A549 (cell line): ENCODE data around the gene CNKSR1. TPM values are rescaled to one million over a fixed set of nuclear protein-coding genes. Genes with fewer than 3 reads are reported as not detected.

Experiments used
- ATAC-seq, 2 experiments: fragments of 200-7000 bp in 1 of 2; fragments of >200 bp in 1 of 2; cut with Nextera tagmentation in 1 of 2; cut with Tn5 transposase in 1 of 2; 3 replicates each; pipeline versions ENCODE4 v1.8.0 to v1.9.1; 2018 to 2020; ENCODE audit warnings: mild to moderate bottlenecking in 1 of 2, moderate library complexity in 1 of 2
- CTCF ChIA-PET: fragments of 300-600 bp; sonication (Branson Sonifier 250); formaldehyde crosslinking; extraction: SDS; loops from one replicate; lab custom pipeline; 2021; ENCODE audit warnings: antibody characterized with exemption, inconsistent platforms; lab: Yijun Ruan, JAX
- POLR2A ChIA-PET: fragments of 350-600 bp; formaldehyde crosslinking; extraction: SDS; loops from one replicate; lab custom pipeline; 2021; ENCODE audit warnings: antibody characterized with exemption, inconsistent platforms; lab: Yijun Ruan, JAX
- DNase-seq, 2 experiments: peaks; one replicate each; pipeline versions ENCODE4 v3.0.0 to v3.0.0-alpha.2; 2011 to 2016; ENCODE audit warnings: low read depth in 1 of 2, low spot score in 1 of 2
- FAIRE-seq: peaks from 2 replicates; lab custom pipeline; 2011; peaks lifted over from hg19 to GRCh38; lab: Jason Lieb, UNC
- H3K27ac ChIP-seq, 2 experiments: fragments of >200 bp; sonication (Bioruptor Twin); formaldehyde crosslinking; 3 replicates each; pipeline ENCODE4 v1.5.1; 2016 to 2017
- H3K4me1 ChIP-seq: fragments of >200 bp; sonication (Bioruptor Twin); formaldehyde crosslinking; 3 replicates; pipeline ENCODE4 v1.6.1; 2016
- H3K4me2 ChIP-seq: fragments of >200 bp; sonication (Bioruptor Twin); formaldehyde crosslinking; 3 replicates; pipeline ENCODE4 v1.6.1; 2016
- H3K4me3 ChIP-seq: fragments of >200 bp; sonication (Bioruptor Twin); formaldehyde crosslinking; 3 replicates; pipeline ENCODE4 v1.5.1; 2016
- H3K9me3 ChIP-seq: fragments of >200 bp; sonication (Bioruptor Twin); formaldehyde crosslinking; 3 replicates; pipeline ENCODE4 v1.6.1; 2016
- ATOH8 ChIP-seq: fragments of 250-450 bp; sonication (Bioruptor Pico); IDR thresholded peaks from 2 replicates; pipeline ENCODE4 v1.5.0; 2020; ENCODE audit warnings: low read depth, mild to moderate bottlenecking, moderate library complexity
- CBX8 ChIP-seq: fragments of 200-600 bp; sonication (generic); IDR thresholded peaks from 2 replicates; pipeline ENCODE4 v1.6.1; 2016
- CEBPB ChIP-seq, 2 experiments: fragments of >200 bp in 1 of 2; sonication (Bioruptor Twin) in 1 of 2; formaldehyde crosslinking in 1 of 2; IDR thresholded peaks; 2 replicates each; pipeline ENCODE4 v1.6.1; 2012 to 2016
- CHD2 ChIP-seq: fragments of 150-350 bp; IDR thresholded peaks from 2 replicates; pipeline ENCODE4 v1.6.1; 2014; ENCODE audit warnings: low read length; ENCODE audit not compliant: partially characterized antibody
- EHMT2 ChIP-seq: fragments of 200-600 bp; sonication (generic); IDR thresholded peaks from 2 replicates; pipeline ENCODE4 v1.6.1; 2016; ENCODE audit warnings: antibody characterized with exemption, low read depth, mild to moderate bottlenecking, moderate library complexity
- ELK1 ChIP-seq: fragments of 150-350 bp; IDR thresholded peaks from 2 replicates; pipeline ENCODE4 v1.6.1; 2014; ENCODE audit warnings: low read depth, mild to moderate bottlenecking, low read length
- EP300 ChIP-seq, 2 experiments: fragments of >200 bp; sonication (Bioruptor Twin); formaldehyde crosslinking; IDR thresholded peaks; 2 replicates in 1 of 2; 3 replicates in 1 of 2; pipeline ENCODE4 v1.6.1; 2016 to 2017
- FOSL2 ChIP-seq, 2 experiments: fragments of 450-650 bp in 1 of 2; fragments of >200 bp in 1 of 2; sonication (Bioruptor Twin) in 1 of 2; formaldehyde crosslinking; IDR thresholded peaks; 2 replicates each; pipeline versions ENCODE4 v1.5.0 to v1.6.1; 2016 to 2020; ENCODE audit warnings: mild to moderate bottlenecking in 1 of 2, moderate library complexity in 1 of 2
- HDAC2 ChIP-seq: fragments of 200-600 bp; sonication (generic); IDR thresholded peaks from 2 replicates; pipeline ENCODE4 v1.6.1; 2016
- HEYL ChIP-seq: fragments of 250-450 bp; sonication (Bioruptor Pico); IDR thresholded peaks from 2 replicates; pipeline ENCODE4 v1.8.0; 2021; ENCODE audit warnings: mild to moderate bottlenecking, moderate library complexity
- HOXB5 ChIP-seq: fragments of 250-450 bp; sonication (Bioruptor Pico); IDR thresholded peaks from 2 replicates; pipeline ENCODE4 v1.5.0; 2020; ENCODE audit warnings: mild to moderate bottlenecking, moderate library complexity
- JUNB ChIP-seq: fragments of >200 bp; sonication (Bioruptor Twin); formaldehyde crosslinking; IDR thresholded peaks from 2 replicates; pipeline ENCODE4 v1.6.1; 2016
- KDM1A ChIP-seq: fragments of 200-600 bp; sonication (generic); IDR thresholded peaks from 2 replicates; pipeline ENCODE4 v1.6.1; 2016; ENCODE audit warnings: low read depth, mild to moderate bottlenecking
- KDM5A ChIP-seq: fragments of 200-600 bp; sonication (generic); IDR thresholded peaks from 2 replicates; pipeline ENCODE4 v1.6.1; 2016; ENCODE audit warnings: antibody characterized with exemption, mild to moderate bottlenecking
- MAFK ChIP-seq: fragments of 450-650 bp; IDR thresholded peaks from 2 replicates; pipeline ENCODE4 v1.6.1; 2014; ENCODE audit not compliant: partially characterized antibody
- MAX ChIP-seq: IDR thresholded peaks from 2 replicates; pipeline ENCODE4 v1.6.1; 2012
- NPAS2 ChIP-seq: fragments of 250-450 bp; sonication (Bioruptor Pico); IDR thresholded peaks from 2 replicates; pipeline ENCODE4 v1.8.0; 2022; ENCODE audit warnings: mild to moderate bottlenecking, moderate library complexity, borderline replicate concordance
- PBX3 ChIP-seq: IDR thresholded peaks from 2 replicates; pipeline ENCODE4 v1.6.1; 2012
- PHF8 ChIP-seq: fragments of 200-600 bp; sonication (generic); IDR thresholded peaks from 2 replicates; pipeline ENCODE4 v1.6.1; 2016; ENCODE audit warnings: low read depth, mild to moderate bottlenecking, antibody characterized with exemption, moderate library complexity, borderline replicate concordance
- RCOR1 ChIP-seq: fragments of 150-350 bp; IDR thresholded peaks from 2 replicates; pipeline ENCODE4 v1.6.1; 2014; ENCODE audit warnings: antibody characterized with exemption, low read length, low read depth
- REST ChIP-seq: fragments of 200-600 bp; sonication (generic); IDR thresholded peaks from 2 replicates; pipeline ENCODE4 v1.6.1; 2016; ENCODE audit warnings: antibody characterized with exemption, mild to moderate bottlenecking, moderate library complexity
- SMC3 ChIP-seq: fragments of >200 bp; sonication (Bioruptor Twin); formaldehyde crosslinking; IDR thresholded peaks from 3 replicates; pipeline ENCODE4 v1.6.1; 2018; ENCODE audit warnings: inconsistent platforms
- TP53 ChIP-seq: fragments of 250-450 bp; sonication (Bioruptor Pico); IDR thresholded peaks from 2 replicates; pipeline ENCODE4 v1.5.0; 2021; ENCODE audit warnings: mild to moderate bottlenecking, moderate library complexity
- WGBS: methylation state at CpG from one replicate; pipeline ENCODE4 v1.1.6; 2017; ENCODE audit errors: missing lambda C conversion rate; 5-methylcytosine and 5-hydroxymethylcytosine counted together
- polyA plus RNA-seq, 4 experiments: library from polyadenylated mRNA; depleted of rRNA in 3 of 4; stranded (reverse); fragments of >200 nt; fragmentation: RNase III in 1 of 4; extraction: RNeasy Plus Mini Kit Qiagen cat#74134 plus additional on column Dnase treatment in 1 of 4; gene quantifications; 2 replicates in 3 of 4; 3 replicates in 1 of 4; pipeline ENCODE4 v1.2.3, GENCODE V29; 2011 to 2017
- TF ChIP-seq, protein P1 (sequence below): fragments of >200 bp; sonication (Bioruptor Twin); formaldehyde crosslinking; IDR thresholded peaks from 2 replicates; pipeline ENCODE4 v1.6.1; 2016
- TF ChIP-seq, protein P2 (sequence below): fragments of >200 bp; sonication (Bioruptor Twin); formaldehyde crosslinking; IDR thresholded peaks from 3 replicates; pipeline ENCODE4 v1.6.1; 2016

Gene CNKSR1
- polyA plus RNA-seq, 2 of the 4 experiments (the other 2 are of a cell fraction), result 0.17 to 0.32 TPM

DNA sequence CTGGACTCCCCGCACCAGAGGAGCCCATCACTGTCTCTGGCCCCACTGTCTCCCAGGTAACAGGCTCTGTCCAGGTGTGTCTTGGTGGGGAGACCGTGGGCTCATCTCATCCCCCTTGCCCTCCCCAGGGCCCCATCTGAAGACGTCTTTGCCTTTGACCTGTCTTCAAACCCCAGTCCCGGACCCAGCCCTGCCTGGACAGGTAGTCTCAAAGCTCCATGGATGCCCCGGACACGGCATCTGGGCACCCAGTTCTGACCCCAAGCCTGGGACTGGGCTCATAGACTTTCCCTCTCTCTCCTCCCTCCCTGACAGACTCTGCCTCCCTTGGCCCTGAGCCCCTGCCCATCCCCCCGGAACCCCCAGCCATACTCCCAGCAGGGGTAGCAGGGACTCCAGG is 6.8 kb downstream of the CNKSR1 start:
- no peaks in the 10 kb centered on the region for H3K9me3 ChIP-seq
- no peaks in the 10 kb centered on the region for H3K4me1 ChIP-seq
- FAIRE-seq (no peak), DNase-seq (no peak), ATAC-seq (no peak)
- TF ChIP-seq EP300 (IDR thresholded peaks at IDR 0.05), result no peak
- TF ChIP-seq MAX, result no peak
- TF ChIP-seq KDM5A, result no peak
- TF ChIP-seq, protein P1, sequence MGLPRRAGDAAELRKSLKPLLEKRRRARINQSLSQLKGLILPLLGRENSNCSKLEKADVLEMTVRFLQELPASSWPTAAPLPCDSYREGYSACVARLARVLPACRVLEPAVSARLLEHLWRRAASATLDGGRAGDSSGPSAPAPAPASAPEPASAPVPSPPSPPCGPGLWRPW, result no peak
- no peak for TF ChIP-seq MAFK
- TF ChIP-seq TP53 (CRISPR knock-in tag), result no peak
- TF ChIP-seq HOXB5 (CRISPR knock-in tag), result no peak
- TF ChIP-seq HDAC2, result no peak
- no peak for TF ChIP-seq ATOH8 (CRISPR knock-in tag)
- no peak for TF ChIP-seq PBX3
- TF ChIP-seq, protein P2, sequence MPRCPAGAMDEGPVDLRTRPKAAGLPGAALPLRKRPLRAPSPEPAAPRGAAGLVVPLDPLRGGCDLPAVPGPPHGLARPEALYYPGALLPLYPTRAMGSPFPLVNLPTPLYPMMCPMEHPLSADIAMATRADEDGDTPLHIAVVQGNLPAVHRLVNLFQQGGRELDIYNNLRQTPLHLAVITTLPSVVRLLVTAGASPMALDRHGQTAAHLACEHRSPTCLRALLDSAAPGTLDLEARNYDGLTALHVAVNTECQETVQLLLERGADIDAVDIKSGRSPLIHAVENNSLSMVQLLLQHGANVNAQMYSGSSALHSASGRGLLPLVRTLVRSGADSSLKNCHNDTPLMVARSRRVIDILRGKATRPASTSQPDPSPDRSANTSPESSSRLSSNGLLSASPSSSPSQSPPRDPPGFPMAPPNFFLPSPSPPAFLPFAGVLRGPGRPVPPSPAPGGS, result no peak
- no peak for TF ChIP-seq SMC3
- no peak for TF ChIP-seq CBX8
- no peak for TF ChIP-seq CHD2
- TF ChIP-seq KDM1A, result no peak
- ChIA-PET POLR2A (no interaction called here), CTCF (no interaction called here)
- no peak overlapping the region for H3K4me2 ChIP-seq
- H3K27ac ChIP-seq, result no peak overlapping the region
- WGBS, result 93% methylated on average over 3 of the region's 7 CpGs
- H3K4me3 ChIP-seq, result no peak overlapping the region

GRCh38 chr1:26184883-26185282 is 7.6 kb downstream of the CNKSR1 start:
- no peak overlapping the region for H3K27ac ChIP-seq
- no peak overlapping the region for H3K4me2 ChIP-seq
- no peaks in the 10 kb centered on the region for H3K4me1 ChIP-seq
- ATAC-seq, result no peak
- FAIRE-seq, result no peak
- no peaks in the 10 kb centered on the region for H3K9me3 ChIP-seq
- TF ChIP-seq PHF8, result no peak
- no peak for TF ChIP-seq EP300 (IDR thresholded peaks at IDR 0.05)
- TF ChIP-seq SMC3, result no peak
- no peak for TF ChIP-seq FOSL2 (IDR thresholded peaks at IDR 0.05)
- no peak for TF ChIP-seq FOSL2 (CRISPR knock-in tag; IDR thresholded peaks at IDR 0.05)
- TF ChIP-seq EHMT2, result no peak
- TF ChIP-seq NPAS2 (CRISPR knock-in tag), result no peak
- no peak for TF ChIP-seq KDM5A
- ChIA-PET POLR2A (no interaction called here), CTCF (interaction anchor here (0.5 kb wide), 1 partner anchor 51 kb away, joined by 3 read pairs; no protein-coding TSS in a partner anchor)
- DNase-seq, result no peak
- no peak overlapping the region for H3K4me3 ChIP-seq
- 95% methylated on average over 12 of the region's 21 CpGs for WGBS

GRCh38 chr1:26187882-26188281 is 10.6 kb downstream of the CNKSR1 start:
- POLR2A ChIA-PET, result no interaction called here
- no peak for DNase-seq
- no peak for FAIRE-seq
- Histone ChIP-seq H3K4me2 (no peak overlapping the region), H3K4me1 (no peaks in the 10 kb centered on the region), H3K9me3 (no peaks in the 10 kb centered on the region), H3K27ac (no peak overlapping the region), H3K4me3 (no peak overlapping the region)
- CTCF ChIA-PET, result interaction anchor here (1.1 to 3.2 kb wide), 2 partner anchors 46 to 47 kb away, joined by 3 to 15 read pairs; partner anchors contain the start of gene CEP85
- ATAC-seq, result no peak
- 89% methylated on average over 6 of the region's 6 CpGs for WGBS
- TF ChIP-seq HEYL (CRISPR knock-in tag), result no peak
- TF ChIP-seq REST, result no peak
- TF ChIP-seq CEBPB (IDR thresholded peaks at IDR 0.05), result no peak
- TF ChIP-seq TP53 (CRISPR knock-in tag), result no peak
- TF ChIP-seq RCOR1, result no peak
- no peak for TF ChIP-seq EP300 (IDR thresholded peaks at IDR 0.05)
- TF ChIP-seq MAFK, result no peak
- TF ChIP-seq KDM1A, result no peak
- TF ChIP-seq JUNB, result no peak
- TF ChIP-seq NPAS2 (CRISPR knock-in tag), result no peak
- TF ChIP-seq ELK1, result no peak
